HG02840 (cell line): ENCODE results near the gene ERCC5.

Experiments
- ATAC-seq: cut with Tn5 transposase; IDR thresholded peaks from one replicate; pipeline ENCODE4 v1.9.1; 2021; ENCODE audit warnings: mild to moderate bottlenecking, moderate library complexity, moderate number of reproducible peaks; ENCODE audit not compliant: unreplicated experiment, low FRiP score

Gene ERCC5

GRCh38 chr13:102878481-102878880 is 32.6 kb downstream of the ERCC5 start:
- ATAC-seq: no peak

DNA sequence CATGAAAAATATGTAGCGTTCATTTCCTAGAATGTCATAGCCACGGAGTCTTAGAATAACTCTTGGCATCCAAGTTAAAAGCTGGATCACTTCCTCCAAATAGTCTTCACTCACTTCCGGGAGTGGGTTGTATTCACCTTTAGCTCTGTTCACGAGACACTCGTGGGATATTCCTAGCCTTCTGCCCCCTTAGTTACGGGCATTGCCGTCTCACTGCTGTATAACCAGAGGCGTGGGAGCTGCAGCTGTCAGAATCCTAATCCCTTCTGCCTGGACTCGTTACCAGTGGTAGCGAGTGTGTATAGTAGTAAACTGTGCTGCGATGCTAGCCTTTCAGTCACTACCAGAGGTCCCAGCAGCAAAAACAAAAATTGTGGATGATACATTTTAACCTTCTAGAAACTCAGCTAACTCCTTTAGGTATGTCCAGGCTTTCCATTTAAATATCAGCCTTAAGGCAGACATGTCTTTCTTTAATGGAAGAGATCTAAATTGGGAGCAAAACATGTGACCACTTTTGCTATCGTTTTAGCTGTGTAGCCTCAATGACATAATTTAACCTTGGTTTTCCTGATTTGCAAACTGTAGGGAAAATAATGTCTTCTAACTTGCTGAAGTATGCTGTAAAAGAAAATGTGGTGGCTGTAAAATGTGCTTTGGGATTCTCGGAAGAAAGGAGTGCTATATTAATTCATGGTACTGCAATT is 34.1 kb downstream of the ERCC5 start:
- ATAC-seq: no peak

- no peak for ATAC-seq
Observed at GRCh38 chr13:102881819-102882686, 36.2 kb downstream of the ERCC5 start.

- no peak for ATAC-seq
Observed at GRCh38 chr13:102892503-102892902, 46.7 kb downstream of the ERCC5 start.

- no peak for ATAC-seq
Observed at GRCh38 chr13:102897371-102898138, 51.7 kb downstream of the ERCC5 start.

GRCh38 chr13:102900193-102900608 is 54.4 kb downstream of the ERCC5 start:
- ATAC-seq: no peak

GRCh38 chr13:102901056-102901455 is 55.2 kb downstream of the ERCC5 start:
- ATAC-seq: no peak

GRCh38 chr13:102901615-102902305 is 55.9 kb downstream of the ERCC5 start:
- no peak for ATAC-seq

DNA sequence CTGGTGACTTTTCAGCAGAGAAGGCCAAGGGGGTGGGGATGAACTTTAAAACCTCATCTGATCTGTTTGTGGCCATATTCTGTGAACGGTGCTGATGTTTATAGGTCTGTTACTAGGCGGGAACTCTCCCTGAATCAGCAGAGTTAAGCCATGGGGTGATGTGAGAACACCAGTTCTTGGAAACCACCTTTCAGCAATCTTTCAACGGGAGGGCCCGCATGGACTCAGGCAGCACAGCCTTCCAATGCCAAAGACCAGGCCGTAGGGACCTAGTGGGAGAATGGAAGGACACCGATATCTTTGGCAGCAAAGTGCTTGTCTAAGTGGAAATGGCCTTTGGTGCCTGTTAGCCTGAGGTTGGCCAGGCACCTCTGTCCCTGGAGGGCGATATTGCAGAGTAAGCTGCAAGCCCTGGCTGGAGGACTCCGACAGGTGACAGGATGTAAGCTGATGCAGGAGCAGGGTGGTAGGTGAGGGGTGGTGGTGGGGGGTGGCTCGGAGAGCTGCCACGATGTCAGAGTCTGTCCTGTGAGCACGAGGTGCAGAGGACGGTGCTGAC is 57.0 kb downstream of the ERCC5 start:
- ATAC-seq: no peak

DNA sequence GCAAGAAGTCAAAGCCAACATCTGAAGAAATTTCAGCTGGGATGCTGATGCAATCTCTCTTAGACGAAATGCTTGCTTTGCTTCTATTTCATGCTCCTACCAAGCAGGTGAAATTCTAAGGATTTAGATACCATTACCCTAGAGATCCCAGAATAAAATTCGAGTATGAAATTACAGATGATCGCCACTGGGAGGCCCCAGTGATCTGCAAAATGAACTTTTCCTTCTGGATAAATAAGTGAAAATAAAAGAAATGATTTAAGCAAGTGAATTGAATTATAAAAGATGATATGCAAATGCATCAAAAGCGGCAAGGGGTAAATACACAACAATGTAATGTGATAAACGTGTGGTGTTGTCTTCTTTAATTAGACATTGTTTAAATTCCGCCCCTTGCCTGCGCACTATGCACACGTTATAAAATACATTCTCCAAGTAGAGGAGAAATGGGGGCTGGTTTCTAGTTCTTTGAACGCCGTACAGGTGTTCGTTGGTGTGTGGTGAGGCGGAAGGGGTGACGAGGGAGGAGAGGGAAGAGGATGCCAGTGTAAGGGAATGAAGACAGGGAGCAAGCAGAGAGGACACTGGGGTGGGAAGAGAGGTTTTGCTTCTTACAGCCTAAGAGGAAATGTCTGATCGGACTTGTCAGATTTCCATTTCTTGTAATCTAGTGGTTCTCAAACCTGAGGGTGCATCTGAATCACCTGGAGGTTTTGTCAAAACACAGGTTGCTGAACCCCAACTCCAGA is 58.0 kb downstream of the ERCC5 start:
- ATAC-seq: no peak

DNA sequence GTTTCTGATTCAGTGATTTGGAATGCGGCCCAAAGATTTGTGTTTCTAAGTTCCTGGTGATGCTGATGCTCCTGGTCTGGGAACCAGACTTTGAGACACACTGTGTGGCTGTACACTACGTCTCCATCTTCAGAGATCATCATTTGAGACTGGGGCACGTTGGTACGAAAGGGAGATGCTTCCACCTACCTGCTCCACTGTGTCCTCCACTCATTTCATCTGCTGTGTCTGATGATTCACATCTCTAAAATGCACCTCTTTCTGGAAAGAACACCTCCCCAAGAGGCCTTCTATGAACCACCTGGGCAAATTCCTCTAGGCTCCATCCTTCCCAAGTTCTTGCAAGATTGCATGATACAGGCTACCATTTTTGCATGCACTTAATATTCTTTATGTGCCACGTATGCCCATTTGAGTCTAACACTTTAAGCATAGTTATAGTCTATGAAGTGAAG is 58.6 kb downstream of the ERCC5 start:
- ATAC-seq: no peak

GRCh38 chr13:102905905-102906771 is 60.3 kb downstream of the ERCC5 start:
- ATAC-seq: no peak

DNA sequence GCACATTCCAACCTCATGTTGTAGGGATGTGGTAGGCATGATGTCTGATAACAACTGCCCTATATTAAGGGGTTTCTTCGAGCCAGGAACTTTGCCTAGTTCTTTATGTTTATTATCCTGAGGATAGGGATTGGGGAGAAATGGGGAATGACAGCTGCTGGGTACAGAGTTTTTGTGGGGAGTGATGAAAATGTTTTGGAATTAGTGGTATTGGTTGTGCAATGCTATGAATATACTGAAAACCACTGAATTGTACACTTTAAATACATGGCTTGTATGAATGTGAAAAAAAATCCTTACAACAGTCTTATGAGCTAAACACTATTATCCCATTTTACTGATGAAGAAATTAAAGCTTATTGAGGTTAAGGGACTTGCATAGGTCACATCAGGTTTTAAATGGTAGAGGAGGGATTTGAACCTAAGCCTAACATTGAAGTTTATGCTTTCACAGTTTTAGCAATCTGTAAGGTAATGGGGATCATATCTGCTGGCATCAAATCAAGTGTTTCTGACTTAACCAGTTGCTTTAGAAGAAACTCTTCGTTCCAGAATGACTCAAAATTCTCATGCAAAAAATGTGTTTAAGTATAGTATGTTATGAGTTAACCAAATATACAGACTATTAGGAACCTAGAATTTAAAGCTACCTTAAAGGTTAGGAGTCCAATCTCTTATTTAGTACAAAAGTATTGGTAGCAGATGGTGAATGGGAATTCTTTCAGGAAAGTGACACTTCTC is 61.4 kb downstream of the ERCC5 start:
- no peak for ATAC-seq

- no peak for ATAC-seq
Observed at GRCh38 chr13:102907886-102908515, 62.2 kb downstream of the ERCC5 start.

DNA sequence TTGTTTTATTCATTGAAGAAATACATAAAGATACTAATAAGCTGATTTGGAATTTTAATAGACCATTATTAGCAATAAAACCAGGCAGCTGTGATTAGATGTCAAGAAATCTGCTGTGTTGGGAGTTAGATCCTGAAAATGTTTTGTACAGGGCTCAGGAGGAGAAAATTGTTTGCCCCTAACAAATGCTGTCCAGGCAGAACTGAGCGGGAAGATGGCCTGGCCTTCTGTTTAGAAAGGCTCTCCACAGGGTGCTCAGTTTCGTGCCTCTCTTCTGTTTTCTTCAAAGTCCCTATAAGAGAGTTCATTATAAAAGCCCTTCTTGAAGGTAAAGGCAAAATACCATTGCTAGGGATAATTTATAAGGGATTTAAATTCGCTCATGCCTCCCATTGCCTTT is 64.1 kb downstream of the ERCC5 start:
- ATAC-seq: no peak

- ATAC-seq: no peak
Observed at GRCh38 chr13:102911336-102911735, 65.5 kb downstream of the ERCC5 start.

DNA sequence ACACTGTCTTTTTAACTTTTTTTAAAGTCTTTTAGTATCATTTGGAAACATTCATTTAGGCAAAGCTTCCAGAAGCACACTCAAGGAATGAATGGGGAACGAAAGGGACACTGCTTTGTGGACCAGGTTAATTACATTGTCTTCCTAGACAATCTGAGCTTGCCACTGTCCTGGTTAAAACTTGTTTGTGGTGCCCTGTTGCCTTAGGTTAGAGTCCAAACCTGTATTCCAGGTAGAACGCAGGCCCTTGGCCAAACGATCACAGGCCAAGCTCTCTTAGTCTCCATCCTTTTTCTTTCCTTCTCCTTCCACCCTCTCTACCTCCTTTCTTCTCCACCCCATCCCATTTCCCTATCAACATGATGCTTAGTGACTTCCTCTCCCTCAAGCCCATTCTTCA is 66.8 kb downstream of the ERCC5 start:
- no peak for ATAC-seq
